HUES64 (cell line): ENCODE data around the gene SNX3. TPM values are rescaled to one million over a fixed set of nuclear protein-coding genes. Genes with fewer than 3 reads are reported as not detected.
"Not testable (repeated sequence)": the region's sequence is repeated elsewhere in the genome, so short reads cannot be mapped to it uniquely, and the experiment has no call there.

ENCODE experiments used
- H3K27ac ChIP-seq: 2 replicates; pipeline ENCODE4 v1.7.0; 2013; ENCODE audit warnings: low read depth, low read length, inconsistent platforms
- H3K27me3 ChIP-seq: 2 replicates; pipeline ENCODE4 v1.6.1; 2013; ENCODE audit warnings: mild to moderate bottlenecking, low read length; ENCODE audit not compliant: insufficient read depth
- H3K36me3 ChIP-seq: 2 replicates; pipeline ENCODE4 v1.6.1; 2013; ENCODE audit warnings: mild to moderate bottlenecking, low read length; ENCODE audit not compliant: insufficient read depth
- H3K4me1 ChIP-seq: 2 replicates; pipeline ENCODE4 v1.6.1; 2013; ENCODE audit warnings: mild to moderate bottlenecking, low read length, moderate library complexity; ENCODE audit not compliant: insufficient read depth
- H3K4me3 ChIP-seq: 2 replicates; pipeline ENCODE4 v1.5.1; 2013; ENCODE audit warnings: mild to moderate bottlenecking, low read length, moderate library complexity
- H3K9ac ChIP-seq: 2 replicates; pipeline ENCODE4 v1.6.1; 2013; ENCODE audit warnings: mild to moderate bottlenecking, low read depth, low read length
- H3K9me3 ChIP-seq: 2 replicates; pipeline ENCODE4 v1.6.1; 2013; ENCODE audit warnings: low read depth, low read length; ENCODE audit not compliant: insufficient read depth
- WGBS: fragments of 150-250, 120-280 bp; methylation state at CpG from one replicate; pipeline ENCODE4 v1.1.7; 2013; ENCODE audit warnings: missing lambda C conversion rate; 5-methylcytosine and 5-hydroxymethylcytosine counted together
- polyA plus RNA-seq, 2 experiments: library from polyadenylated mRNA; stranded (reverse); fragments of 50-300 nt; gene quantifications; one replicate each; pipeline ENCODE4 v1.2.3, GENCODE V29; 2013

Gene SNX3
- polyA plus RNA-seq (2013, experiment 1 of 2), result 87.7 TPM
- polyA plus RNA-seq (2013, experiment 2 of 2), result 92.5 TPM

DNA sequence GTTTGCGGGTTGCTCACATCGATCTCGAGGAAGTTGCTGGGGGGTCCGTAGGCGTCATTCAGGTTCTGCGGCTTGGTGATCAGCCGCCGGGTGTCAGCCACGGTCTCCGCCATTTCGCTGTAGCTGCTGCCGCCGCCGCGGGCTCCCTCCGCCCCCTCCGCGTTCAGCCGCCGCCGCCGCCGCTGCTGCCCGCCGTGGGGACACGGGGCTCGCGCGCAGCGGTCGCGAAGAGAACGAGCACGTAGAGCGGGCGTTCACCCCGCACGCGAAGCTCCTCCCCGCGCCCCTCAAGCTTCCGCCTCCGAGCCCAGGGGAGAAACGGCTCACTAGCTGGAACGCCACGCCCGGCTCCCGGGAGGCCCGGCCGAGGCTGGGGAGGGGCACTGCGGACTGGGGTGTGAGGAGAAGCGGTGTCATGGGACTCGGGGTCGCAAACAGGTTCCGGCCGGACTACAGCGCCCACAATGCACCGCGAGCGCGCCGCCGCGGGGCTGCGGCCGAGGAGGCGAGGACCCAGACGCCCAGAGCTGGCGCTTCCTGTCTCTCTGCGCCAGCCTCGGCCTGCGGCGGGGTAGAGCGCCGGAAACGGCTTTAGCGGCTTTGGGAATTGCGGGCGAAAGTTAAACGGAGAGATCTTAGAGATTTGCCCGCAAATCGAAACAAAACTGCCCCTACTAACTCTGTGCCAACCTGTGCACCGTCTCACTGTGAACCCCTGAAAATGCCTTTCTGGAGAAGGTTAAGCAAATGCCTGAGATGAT lies at the start of gene SNX3:
Gene SNX3, minus strand, starts transcription at position 232 of the 761 bp plus-strand sequence. Its CDS starts 119 bp downstream, at position 113.
- H3K9me3 ChIP-seq, result no peaks in the 10 kb centered on the region
- H3K9ac ChIP-seq, result peak within 1 kb of the TSS; percentile 84
- peak within 1 kb of the TSS; percentile 83 for H3K4me3 ChIP-seq
- H3K4me1 ChIP-seq, result peaks cover 7% of the 10 kb centered on the region; the same call in 1 of the 2 replicates
- WGBS, result under 1% methylated on average over 83 of the region's 83 CpGs
- H3K27me3 ChIP-seq, result no peaks in the 10 kb centered on the region
- H3K36me3 ChIP-seq, result no peaks in the 10 kb centered on the region
- H3K27ac ChIP-seq, result peak within 1 kb of the TSS; percentile 92

GRCh38 chr6:108309844-108310243 lies 49.0 kb upstream of the SNX3 start:
- Histone ChIP-seq H3K27me3 (no peaks in the 10 kb centered on the region), H3K27ac (no peak overlapping the region), H3K9ac (no peak overlapping the region), H3K4me3 (no peak overlapping the region), H3K9me3 (no peaks in the 10 kb centered on the region), H3K36me3 (no peaks in the 10 kb centered on the region), H3K4me1 (no peaks in the 10 kb centered on the region)
- WGBS, result 93% methylated on average over 5 of the region's 5 CpGs

- H3K27me3 ChIP-seq, H3K36me3 ChIP-seq, H3K9me3 ChIP-seq, H3K9ac ChIP-seq, H3K4me1 ChIP-seq, H3K4me3 ChIP-seq, H3K27ac ChIP-seq: not testable (repeated sequence)
- WGBS, result 95% methylated on average over 4 of the region's 4 CpGs
Measured at GRCh38 chr6:108308641-108309040, 47.8 kb upstream of the SNX3 start.

- H3K27me3 ChIP-seq, result no peaks in the 10 kb centered on the region
- H3K4me1 ChIP-seq, result no peaks in the 10 kb centered on the region
- WGBS, result 95% methylated on average over 2 of the region's 2 CpGs
- no peaks in the 10 kb centered on the region for H3K9me3 ChIP-seq
- no peak overlapping the region for H3K27ac ChIP-seq
- no peak overlapping the region for H3K9ac ChIP-seq
- H3K36me3 ChIP-seq, result no peaks in the 10 kb centered on the region
- H3K4me3 ChIP-seq, result no peak overlapping the region
Measured at GRCh38 chr6:108304646-108305045, 43.8 kb upstream of the SNX3 start.

DNA sequence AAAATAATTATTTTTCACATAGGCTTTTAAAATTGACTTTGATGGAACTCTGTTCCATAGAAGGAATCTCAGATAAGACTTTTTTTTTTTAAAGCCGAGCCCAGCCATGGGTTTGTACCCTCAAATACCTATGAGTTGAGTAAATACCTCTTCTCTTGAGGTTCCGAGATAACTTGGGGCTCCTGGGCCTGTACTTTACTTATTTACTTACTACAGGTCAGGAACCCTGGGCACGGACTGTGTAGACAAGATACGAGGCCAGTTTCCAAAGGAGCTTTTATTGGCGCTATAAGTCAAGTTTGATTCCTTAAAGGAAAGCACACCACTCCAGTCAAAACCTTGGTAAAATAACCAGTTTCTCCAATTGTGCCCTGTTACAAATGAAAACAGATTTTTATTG lies 41.5 kb upstream of the SNX3 start:
- WGBS, result 98% methylated on average over 5 of the region's 5 CpGs
- no peak overlapping the region for H3K9ac ChIP-seq
- no peak overlapping the region for H3K4me3 ChIP-seq
- H3K27me3 ChIP-seq, result no peaks in the 10 kb centered on the region
- no peaks in the 10 kb centered on the region for H3K36me3 ChIP-seq
- H3K27ac ChIP-seq, result no peak overlapping the region
- H3K9me3 ChIP-seq, result no peaks in the 10 kb centered on the region
- H3K4me1 ChIP-seq, result no peaks in the 10 kb centered on the region

GRCh38 chr6:108295676-108296075 lies 34.8 kb upstream of the SNX3 start:
- Histone ChIP-seq H3K9ac (peak overlapping the region; percentile 91), H3K27me3 (no peaks in the 10 kb centered on the region), H3K4me1 (peaks cover 6% of the 10 kb centered on the region; the same call in 1 of the 2 replicates), H3K9me3 (no peaks in the 10 kb centered on the region), H3K36me3 (no peaks in the 10 kb centered on the region), H3K4me3 (peak overlapping the region; percentile 89), H3K27ac (peak overlapping the region; percentile 94)
- WGBS, result 64% methylated on average over 5 of the region's 7 CpGs

- H3K36me3 ChIP-seq, result no peaks in the 10 kb centered on the region
- H3K9ac ChIP-seq, result peak within 1 kb of the TSS; percentile 91
- H3K4me3 ChIP-seq, result peak within 1 kb of the TSS; percentile 89
- peak within 1 kb of the TSS; percentile 94 for H3K27ac ChIP-seq
- H3K9me3 ChIP-seq, result no peaks in the 10 kb centered on the region
- under 1% methylated on average over 46 of the region's 46 CpGs for WGBS
- no peaks in the 10 kb centered on the region for H3K27me3 ChIP-seq
- H3K4me1 ChIP-seq, result peaks cover 6% of the 10 kb centered on the region; the same call in 1 of the 2 replicates
Measured at GRCh38 chr6:108294727-108295625, 34.1 kb upstream of the SNX3 start, which contains the start of gene AFG1L. Gene AFG1L, plus strand, starts transcription at chr6:108295054. Its CDS starts 26 bp downstream, at chr6:108295080.

- Histone ChIP-seq H3K4me1 (peaks cover 6% of the 10 kb centered on the region; the same call in 1 of the 2 replicates), H3K27ac (peak overlapping the region; percentile 94; the same call in 1 of the 2 replicates), H3K4me3 (peak overlapping the region; percentile 89), H3K9me3 (no peaks in the 10 kb centered on the region), H3K36me3 (no peaks in the 10 kb centered on the region), H3K27me3 (no peaks in the 10 kb centered on the region), H3K9ac (peak overlapping the region; percentile 91)
- WGBS, result 42% methylated on average over 16 of the region's 16 CpGs
Measured at GRCh38 chr6:108294297-108294726, 33.5 kb upstream of the SNX3 start.

GRCh38 chr6:108293527-108294296 lies 32.9 kb upstream of the SNX3 start:
- Histone ChIP-seq H3K4me3 (peak overlapping the region; percentile 89), H3K4me1 (peaks cover 6% of the 10 kb centered on the region; the same call in 1 of the 2 replicates), H3K9me3 (no peaks in the 10 kb centered on the region), H3K9ac (peak overlapping the region; percentile 91; the same call in 1 of the 2 replicates), H3K36me3 (no peaks in the 10 kb centered on the region), H3K27ac (no peak overlapping the region), H3K27me3 (no peaks in the 10 kb centered on the region)
- WGBS, result 91% methylated on average over 15 of the region's 19 CpGs

GRCh38 chr6:108292561-108292960 lies 31.7 kb upstream of the SNX3 start:
- H3K27ac ChIP-seq, H3K36me3 ChIP-seq, H3K27me3 ChIP-seq, H3K4me3 ChIP-seq, H3K4me1 ChIP-seq, H3K9me3 ChIP-seq, H3K9ac ChIP-seq: not testable (repeated sequence)
- WGBS, result 100% methylated on average over 2 of the region's 3 CpGs
